ENCODE results near the gene TBX2.

Gene TBX2

GRCh38 chr17:61387511-61388305, 11.9 kb upstream of the TBX2 start:
- H3K27ac ChIP-seq: no peak overlapping the region

GRCh38 chr17:61388561-61389356, 10.9 kb upstream of the TBX2 start:
- no peak for TF ChIP-seq CTCF (conservative IDR thresholded peaks at IDR 0.05)

More at GRCh38 chr17:61387511-61388305, 11.9 kb upstream of the TBX2 start:
- TF ChIP-seq CTCF (conservative IDR thresholded peaks at IDR 0.05): no peak

GRCh38 chr17:61389670-61390478, 9.8 kb upstream of the TBX2 start:
- no peak overlapping the region for H3K27ac ChIP-seq
- peak; percentile 76 for TF ChIP-seq CTCF (conservative IDR thresholded peaks at IDR 0.05)

More at GRCh38 chr17:61388561-61389356, 10.9 kb upstream of the TBX2 start:
- no peak overlapping the region for H3K27ac ChIP-seq

GRCh38 chr17:61390479-61390791, 9.2 kb upstream of the TBX2 start:
- H3K27ac ChIP-seq: no peak overlapping the region
- no peak for TF ChIP-seq CTCF (conservative IDR thresholded peaks at IDR 0.05)

GRCh38 chr17:61391595-61392291, 7.9 kb upstream of the TBX2 start:
- TF ChIP-seq CTCF (conservative IDR thresholded peaks at IDR 0.05): no peak
- H3K27ac ChIP-seq: no peak overlapping the region

GRCh38 chr17:61392679-61393078, 7.0 kb upstream of the TBX2 start:
- no peak for TF ChIP-seq CTCF (conservative IDR thresholded peaks at IDR 0.05)
- H3K27ac ChIP-seq: no peak overlapping the region

Data from VCaP (cell line).